PC-9 (cell line): ENCODE data around the gene PRPF38A.

Experiments used
- EZH2 ChIP-seq: fragments of 200-600 bp; sonication (generic); IDR thresholded peaks from 2 replicates; pipeline ENCODE4 v1.8.0; 2017; ENCODE audit warnings: antibody characterized with exemption, low read depth
- TF ChIP-seq, protein P1 (sequence below): fragments of 200-600 bp; sonication (generic); conservative IDR thresholded peaks from 2 replicates; pipeline ENCODE4 v1.6.1; 2017; ENCODE audit warnings: mixed run types, antibody characterized with exemption, mild to moderate bottlenecking, moderate library complexity

DNA sequence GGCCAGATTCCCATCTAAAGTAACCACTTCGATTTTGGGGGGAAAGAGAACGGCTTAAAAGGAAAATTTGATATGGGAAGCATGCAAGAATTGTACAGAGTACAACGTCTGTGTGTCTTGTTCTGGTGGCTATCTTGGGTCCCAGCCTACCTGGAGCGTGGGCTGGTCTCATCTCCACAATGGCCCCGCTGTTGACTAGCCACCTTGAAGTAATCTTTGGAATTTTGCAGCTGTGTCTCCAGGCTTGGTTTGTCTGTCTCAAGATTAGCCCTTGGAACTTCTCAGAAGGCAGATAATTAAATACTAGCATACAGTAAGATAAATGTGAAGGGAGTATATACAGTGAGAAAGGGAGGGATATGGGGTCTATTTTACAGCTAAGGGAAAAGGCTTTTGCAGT, 37.1 kb upstream of the PRPF38A start:
- TF ChIP-seq, protein P1, sequence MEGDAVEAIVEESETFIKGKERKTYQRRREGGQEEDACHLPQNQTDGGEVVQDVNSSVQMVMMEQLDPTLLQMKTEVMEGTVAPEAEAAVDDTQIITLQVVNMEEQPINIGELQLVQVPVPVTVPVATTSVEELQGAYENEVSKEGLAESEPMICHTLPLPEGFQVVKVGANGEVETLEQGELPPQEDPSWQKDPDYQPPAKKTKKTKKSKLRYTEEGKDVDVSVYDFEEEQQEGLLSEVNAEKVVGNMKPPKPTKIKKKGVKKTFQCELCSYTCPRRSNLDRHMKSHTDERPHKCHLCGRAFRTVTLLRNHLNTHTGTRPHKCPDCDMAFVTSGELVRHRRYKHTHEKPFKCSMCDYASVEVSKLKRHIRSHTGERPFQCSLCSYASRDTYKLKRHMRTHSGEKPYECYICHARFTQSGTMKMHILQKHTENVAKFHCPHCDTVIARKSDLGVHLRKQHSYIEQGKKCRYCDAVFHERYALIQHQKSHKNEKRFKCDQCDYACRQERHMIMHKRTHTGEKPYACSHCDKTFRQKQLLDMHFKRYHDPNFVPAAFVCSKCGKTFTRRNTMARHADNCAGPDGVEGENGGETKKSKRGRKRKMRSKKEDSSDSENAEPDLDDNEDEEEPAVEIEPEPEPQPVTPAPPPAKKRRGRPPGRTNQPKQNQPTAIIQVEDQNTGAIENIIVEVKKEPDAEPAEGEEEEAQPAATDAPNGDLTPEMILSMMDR: no peak
- TF ChIP-seq EZH2: no peak
